ENCODE data around the gene KCNMB2.

GRCh38 chr3:178732824-178733223 is 196.6 kb downstream of the KCNMB2 start:
- TF ChIP-seq CTCF (IDR thresholded peaks at IDR 0.05; ENCODE audit: low read depth, low read length): no peak
- TF ChIP-seq EZH2phosphoT487 (IDR thresholded peaks at IDR 0.05; ENCODE audit: low read depth): no peak

Measured in OCI-LY3 (cell line).